ACC112 (cell line): Measurements from ENCODE around the gene ZNF543.
A peak's percentile ranks its signal among the peaks of the same experiment; 100 is the strongest.

ENCODE experiments used
- H2AFZ ChIP-seq: fragments of 200-600 bp; sonication (generic); one replicate; pipeline ENCODE4 v1.6.0; 2017; ENCODE audit warnings: antibody characterized with exemption, low read length; ENCODE audit not compliant: unreplicated experiment
- H3K27ac ChIP-seq: fragments of 200-600 bp; sonication (generic); 2 replicates; pipeline ENCODE4 v1.5.1; 2014; ENCODE audit warnings: low read depth, mild to moderate bottlenecking, antibody characterized with exemption, low read length, moderate library complexity
- H3K27me3 ChIP-seq: fragments of 200-600 bp; sonication (generic); 2 replicates; pipeline ENCODE4 v1.6.1; 2014; ENCODE audit warnings: mild to moderate bottlenecking, antibody characterized with exemption, low read length, moderate library complexity, mixed read lengths; ENCODE audit not compliant: insufficient read depth
- H3K36me3 ChIP-seq: fragments of 200-600 bp; sonication (generic); 2 replicates; pipeline ENCODE4 v1.6.1; 2016; ENCODE audit warnings: mild to moderate bottlenecking, antibody characterized with exemption, low read length, moderate library complexity, mixed read lengths; ENCODE audit not compliant: insufficient read depth
- H3K4me1 ChIP-seq: fragments of 200-600 bp; sonication (generic); one replicate; pipeline ENCODE4 v1.6.1; 2016; ENCODE audit warnings: low read length, mixed read lengths; ENCODE audit not compliant: insufficient read depth, unreplicated experiment, control insufficient read depth
- H3K4me3 ChIP-seq: fragments of 200-600 bp; sonication (generic); 2 replicates; pipeline ENCODE4 v1.5.1; 2014; ENCODE audit warnings: mild to moderate bottlenecking, low read depth, low read length
- H3K79me2 ChIP-seq: fragments of 200-600 bp; sonication (generic); one replicate; pipeline ENCODE4 v1.6.0; 2016; ENCODE audit warnings: low read length; ENCODE audit not compliant: control insufficient read depth, unreplicated experiment, insufficient read depth

Gene ZNF543

DNA sequence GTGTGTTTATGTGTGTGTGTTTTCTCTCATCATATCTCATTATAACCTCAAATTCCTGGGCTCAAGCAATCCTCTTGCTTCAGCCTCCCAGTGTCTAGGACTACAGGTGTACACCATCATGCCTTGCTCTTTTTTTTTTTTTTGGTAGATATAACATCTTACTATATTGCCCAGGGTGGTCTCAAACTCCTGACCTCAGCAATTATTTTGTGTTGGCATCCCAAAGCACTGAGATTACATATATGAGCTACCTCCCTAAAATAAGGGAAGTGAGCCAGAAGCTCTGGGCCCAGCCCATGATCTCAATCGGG lies 448 bp upstream of the ZNF543 start:
- Histone ChIP-seq H3K27ac (peak overlapping the region; percentile 21; the same call in 1 of the 2 replicates), H3K36me3 (no peaks in the 10 kb centered on the region; the same call in 1 of the 2 replicates), H2AFZ (peak overlapping the region; percentile 83), H3K27me3 (peaks cover 19% of the 10 kb centered on the region), H3K4me1 (peaks cover 12% of the 10 kb centered on the region), H3K4me3 (peak overlapping the region; percentile 94), H3K79me2 (peaks cover 24% of the 10 kb centered on the region)

DNA sequence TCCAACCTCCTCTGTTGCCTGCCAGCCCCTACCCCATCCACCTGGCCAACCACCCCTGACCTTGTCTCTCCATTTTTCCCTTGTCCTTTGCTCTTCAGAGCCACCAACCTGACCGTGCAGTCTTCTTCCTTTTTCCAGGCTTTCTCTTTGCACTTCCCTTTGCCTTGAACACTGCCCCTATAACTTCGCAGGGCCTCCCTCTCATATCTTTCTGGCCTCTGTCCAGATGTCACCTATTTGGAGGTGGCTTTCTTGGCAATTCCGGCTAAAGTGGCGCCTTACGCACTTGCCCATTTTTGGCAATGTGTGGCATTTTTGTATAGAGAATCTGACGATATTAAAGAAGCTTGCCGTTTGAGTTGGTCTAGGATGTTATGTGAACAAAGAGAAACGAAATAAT lies 844 bp downstream of the ZNF543 start:
- Histone ChIP-seq H2AFZ (no peak overlapping the region), H3K27ac (no peak overlapping the region), H3K4me1 (peaks cover 12% of the 10 kb centered on the region), H3K4me3 (peak overlapping the region; percentile 94), H3K79me2 (peaks cover 24% of the 10 kb centered on the region), H3K36me3 (no peaks in the 10 kb centered on the region; the same call in 1 of the 2 replicates), H3K27me3 (peaks cover 6% of the 10 kb centered on the region)

DNA sequence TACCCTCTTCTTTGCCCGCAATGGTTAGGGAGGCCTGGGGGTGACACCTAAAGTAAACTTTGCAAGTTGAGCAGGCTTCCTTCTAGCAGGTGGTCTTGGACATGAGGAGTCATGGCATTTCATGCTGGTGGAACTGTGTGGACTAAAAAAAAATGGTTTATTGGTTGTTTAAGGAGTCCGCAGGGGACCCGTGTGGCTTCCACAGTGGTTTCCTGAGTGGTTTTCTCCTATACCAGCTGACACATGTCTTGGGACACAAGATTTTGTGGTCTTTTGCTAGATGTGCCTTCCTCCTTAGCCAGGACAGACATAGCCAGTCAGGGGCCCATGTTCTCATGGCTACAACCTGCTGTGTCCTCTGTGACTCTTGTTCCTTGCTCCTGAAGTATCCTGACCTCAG lies 1.5 kb downstream of the ZNF543 start:
- Histone ChIP-seq H3K27ac (no peak overlapping the region), H3K36me3 (no peaks in the 10 kb centered on the region; the same call in 1 of the 2 replicates), H3K79me2 (peaks cover 24% of the 10 kb centered on the region), H3K4me3 (peak overlapping the region; percentile 94), H2AFZ (no peak overlapping the region), H3K27me3 (no peaks in the 10 kb centered on the region; the same call in 1 of the 2 replicates), H3K4me1 (peaks cover 12% of the 10 kb centered on the region)

DNA sequence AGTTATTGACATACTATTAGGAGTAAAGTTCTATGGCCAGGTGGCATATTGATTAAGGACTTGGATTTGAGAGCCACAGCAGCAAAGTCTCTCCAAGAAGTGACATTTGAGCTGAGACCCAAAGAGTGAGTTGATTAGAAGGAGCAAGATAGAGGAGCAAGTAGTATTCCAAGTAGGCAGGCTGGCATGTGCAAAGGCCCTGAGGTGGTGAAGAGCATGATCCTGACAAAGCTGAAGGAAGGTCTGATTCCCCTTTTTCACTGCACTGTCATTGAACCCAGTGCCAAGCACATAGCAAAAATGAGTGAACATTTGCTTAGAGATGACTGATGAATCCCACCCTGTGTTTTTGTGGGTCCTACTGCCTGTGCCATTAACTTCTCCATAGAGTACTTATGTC lies 4.7 kb downstream of the ZNF543 start:
- Histone ChIP-seq H3K27ac (no peak overlapping the region), H3K36me3 (peaks cover 13% of the 10 kb centered on the region), H3K4me1 (peaks cover 12% of the 10 kb centered on the region), H3K79me2 (peaks cover 24% of the 10 kb centered on the region), H3K4me3 (no peak overlapping the region), H3K27me3 (no peaks in the 10 kb centered on the region), H2AFZ (no peak overlapping the region)

DNA sequence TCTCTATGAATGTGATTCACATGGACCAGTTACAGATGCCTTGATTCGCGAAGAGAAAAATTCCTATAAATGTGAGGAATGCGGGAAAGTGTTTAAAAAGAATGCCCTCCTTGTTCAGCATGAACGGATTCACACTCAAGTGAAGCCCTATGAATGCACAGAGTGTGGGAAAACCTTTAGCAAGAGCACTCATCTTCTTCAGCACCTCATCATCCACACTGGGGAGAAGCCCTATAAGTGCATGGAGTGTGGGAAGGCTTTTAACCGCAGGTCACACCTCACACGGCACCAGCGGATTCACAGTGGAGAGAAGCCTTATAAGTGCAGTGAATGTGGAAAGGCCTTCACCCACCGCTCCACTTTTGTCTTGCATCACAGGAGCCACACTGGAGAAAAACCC lies 7.7 kb downstream of the ZNF543 start:
- H3K36me3 ChIP-seq = peaks cover 13% of the 10 kb centered on the region
- H3K79me2 ChIP-seq = peaks cover 3% of the 10 kb centered on the region
- no peak overlapping the region for H3K4me3 ChIP-seq
- no peaks in the 10 kb centered on the region for H3K27me3 ChIP-seq
- H3K4me1 ChIP-seq = no peaks in the 10 kb centered on the region
- no peak overlapping the region for H3K27ac ChIP-seq
- H2AFZ ChIP-seq = no peak overlapping the region

DNA sequence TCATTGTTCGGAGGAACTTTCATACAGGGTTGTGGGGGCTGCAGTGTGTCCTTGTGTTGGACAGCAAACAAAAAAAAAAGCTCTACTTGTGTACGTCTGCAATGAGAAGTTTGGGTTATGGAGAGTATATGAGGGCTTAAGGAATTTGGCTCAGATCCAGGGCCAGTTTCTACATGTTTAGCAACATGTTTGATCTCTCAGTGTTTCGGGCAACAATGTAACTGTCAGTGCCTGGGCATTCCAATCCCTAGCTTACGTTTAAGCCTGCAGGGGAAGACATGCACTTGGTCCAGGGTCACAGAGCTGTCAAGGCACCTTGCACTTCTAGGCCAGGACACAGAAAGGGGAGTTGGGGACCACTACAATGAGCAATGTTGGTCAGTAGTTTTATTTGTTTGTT lies 13.9 kb downstream of the ZNF543 start:
- Histone ChIP-seq H3K79me2 (no peaks in the 10 kb centered on the region), H2AFZ (no peak overlapping the region), H3K27ac (no peak overlapping the region)

DNA sequence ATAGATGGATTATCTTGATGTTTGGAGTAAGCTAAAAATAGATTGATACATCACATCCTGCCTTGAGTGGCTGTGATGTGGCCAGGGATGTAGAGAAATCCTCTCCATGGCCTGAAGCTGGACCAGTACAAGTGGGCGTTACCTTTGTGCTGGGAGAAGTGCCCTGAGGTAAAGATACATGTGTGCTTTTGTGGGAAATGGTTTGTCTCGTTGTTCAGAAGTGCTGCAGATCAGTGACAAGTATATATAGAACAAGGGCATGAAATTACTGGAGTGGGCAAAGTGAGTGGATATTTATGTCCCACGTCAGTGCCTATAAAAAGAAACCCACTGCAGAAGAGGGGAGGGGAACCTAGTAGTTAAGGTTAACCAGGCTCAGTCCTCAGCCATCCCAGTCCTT lies 18.6 kb downstream of the ZNF543 start:
- Histone ChIP-seq H3K4me3 (no peak overlapping the region), H2AFZ (no peak overlapping the region), H3K36me3 (no peaks in the 10 kb centered on the region)

More for the DNA sequence above, 13.9 kb downstream of the ZNF543 start:
- Histone ChIP-seq H3K27me3 (no peaks in the 10 kb centered on the region), H3K4me1 (no peaks in the 10 kb centered on the region), H3K4me3 (no peak overlapping the region), H3K36me3 (peaks cover under 1% of the 10 kb centered on the region; the same call in 1 of the 2 replicates)

DNA sequence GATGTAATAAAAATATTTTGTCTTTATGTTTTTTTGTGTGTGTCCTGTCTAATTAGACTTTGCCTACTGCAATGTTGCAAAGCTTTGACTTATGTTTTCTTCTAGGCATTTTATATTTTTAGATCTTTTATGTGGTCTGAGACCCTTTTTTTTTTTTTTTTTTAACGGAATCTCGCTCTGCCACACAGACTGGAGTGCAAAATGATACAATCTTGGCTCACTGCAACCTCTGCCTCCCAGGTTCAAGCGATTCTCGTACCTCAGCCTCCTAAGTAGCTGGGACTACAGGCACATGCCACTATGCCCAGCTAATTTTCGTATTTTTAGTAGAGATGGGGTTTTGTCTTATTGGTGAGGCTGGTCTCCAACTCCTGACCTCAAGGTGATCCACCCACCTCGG lies 22.3 kb downstream of the ZNF543 start:
- no peak overlapping the region for H2AFZ ChIP-seq
- no peaks in the 10 kb centered on the region for H3K4me1 ChIP-seq
- no peak overlapping the region for H3K4me3 ChIP-seq
- H3K79me2 ChIP-seq = no peaks in the 10 kb centered on the region
- H3K27me3 ChIP-seq = no peaks in the 10 kb centered on the region
- no peaks in the 10 kb centered on the region for H3K36me3 ChIP-seq
- H3K27ac ChIP-seq = no peak overlapping the region

More for the DNA sequence above, 18.6 kb downstream of the ZNF543 start:
- Histone ChIP-seq H3K27me3 (no peaks in the 10 kb centered on the region), H3K27ac (no peak overlapping the region), H3K4me1 (no peaks in the 10 kb centered on the region), H3K79me2 (no peaks in the 10 kb centered on the region)

DNA sequence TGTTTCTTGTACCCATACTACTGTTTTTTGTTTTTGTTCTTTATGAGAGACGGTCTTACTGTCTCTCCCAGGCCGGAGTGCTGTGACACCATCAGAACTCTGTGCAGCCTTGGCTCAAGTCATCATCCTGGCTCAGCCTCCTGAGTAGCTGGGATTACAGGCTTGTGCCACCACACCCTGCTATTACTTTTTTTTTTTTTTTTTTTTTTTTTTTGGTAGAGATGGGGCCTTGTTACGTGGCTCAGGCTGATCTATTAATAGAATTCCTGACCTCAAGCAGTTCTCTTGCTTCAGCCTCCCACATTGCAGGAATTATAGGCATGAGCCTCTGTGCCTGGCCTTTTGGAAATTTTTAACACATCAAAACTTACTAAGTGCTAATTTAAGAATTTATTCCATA lies 27.9 kb downstream of the ZNF543 start:
- Histone ChIP-seq H3K27ac (no peak overlapping the region), H2AFZ (no peak overlapping the region), H3K79me2 (peaks cover 20% of the 10 kb centered on the region), H3K36me3 (no peaks in the 10 kb centered on the region), H3K4me3 (no peak overlapping the region), H3K4me1 (peaks cover 6% of the 10 kb centered on the region), H3K27me3 (no peaks in the 10 kb centered on the region)

DNA sequence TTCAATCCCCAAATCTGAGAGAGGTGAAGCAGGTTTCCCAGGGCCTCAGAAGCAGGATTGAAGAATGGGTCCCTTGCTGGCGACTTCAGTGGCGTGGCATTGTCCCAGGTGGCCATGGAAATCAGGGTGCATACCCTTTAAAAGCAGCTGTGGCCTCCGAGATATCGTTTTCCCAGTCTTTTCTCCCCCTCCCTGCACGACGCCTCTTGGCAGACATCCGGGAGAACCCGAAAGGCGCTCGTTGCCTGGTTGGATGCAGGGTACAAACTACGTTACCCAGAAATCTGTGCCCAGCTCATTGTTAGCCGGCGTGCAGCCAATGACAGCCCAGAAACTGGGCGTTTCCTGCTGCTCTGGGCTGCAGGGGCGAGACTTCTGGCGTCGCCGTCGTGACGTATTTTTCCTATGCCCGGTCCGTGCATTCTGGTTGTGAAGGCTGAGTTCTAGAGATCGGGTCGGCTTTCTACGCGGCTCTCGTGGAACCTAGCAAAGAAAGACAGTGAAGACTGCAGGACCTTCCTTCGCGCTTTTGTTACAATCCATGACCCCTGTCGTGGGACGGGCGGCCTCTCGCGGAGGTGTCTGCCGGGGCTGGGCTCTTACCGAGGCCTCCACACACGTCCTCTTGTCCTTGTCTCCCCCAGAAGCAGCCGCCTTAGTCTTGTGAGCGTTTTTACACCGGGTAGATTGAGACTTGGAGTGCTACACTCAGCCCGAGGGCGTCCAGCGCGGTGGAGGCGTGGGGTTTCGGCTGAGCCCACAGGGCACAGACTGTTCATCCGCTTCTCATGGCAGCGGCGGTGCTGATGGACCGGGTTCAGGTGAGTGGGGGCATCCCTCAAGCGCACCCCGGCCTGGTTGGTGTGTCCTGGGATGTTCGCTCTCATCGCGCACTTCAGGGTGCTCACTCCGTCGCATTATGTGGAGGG lies 30.9 kb downstream of the ZNF543 start, which contains the start of gene ZNF304:
ZNF304 (plus strand) TSS at position 395 of the 929 bp plus-strand sequence; CDS start at position 789, 394 bp downstream.
- H3K4me3 ChIP-seq = peak within 1 kb of the TSS; percentile 90
- peak within 1 kb of the TSS; percentile 72 for H2AFZ ChIP-seq
- H3K36me3 ChIP-seq = peaks cover 14% of the 10 kb centered on the region
- H3K27me3 ChIP-seq = no peaks in the 10 kb centered on the region
- peaks cover 6% of the 10 kb centered on the region for H3K4me1 ChIP-seq
- peaks cover 31% of the 10 kb centered on the region for H3K79me2 ChIP-seq
- H3K27ac ChIP-seq = no peak within 1 kb of the TSS

DNA sequence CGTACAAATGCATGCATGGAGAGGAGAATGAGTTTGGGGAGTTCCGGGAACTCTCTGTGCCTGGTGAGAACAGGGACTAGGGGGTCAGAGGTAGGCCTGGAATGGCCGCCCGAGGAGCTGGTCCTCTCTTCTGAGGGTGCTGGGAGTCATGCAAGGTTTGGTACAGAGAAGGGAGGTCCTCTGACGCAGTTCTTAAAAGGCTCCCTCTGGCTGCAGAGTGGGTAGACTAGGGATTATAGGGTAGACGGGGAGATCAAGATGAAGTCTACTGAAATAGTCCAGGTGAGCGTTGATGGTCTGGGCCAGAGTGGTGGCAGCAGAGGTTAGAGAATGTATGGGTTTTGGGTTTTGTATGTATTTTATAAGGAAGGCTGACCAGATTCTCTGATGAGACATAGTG lies 31.6 kb downstream of the ZNF543 start:
- no peak overlapping the region for H3K27ac ChIP-seq
- no peak overlapping the region for H2AFZ ChIP-seq
- no peaks in the 10 kb centered on the region for H3K27me3 ChIP-seq
- H3K4me3 ChIP-seq = peak overlapping the region; percentile 90
- H3K79me2 ChIP-seq = peaks cover 31% of the 10 kb centered on the region
- peaks cover 21% of the 10 kb centered on the region for H3K36me3 ChIP-seq
- H3K4me1 ChIP-seq = peaks cover 6% of the 10 kb centered on the region
